PFSK-1 (cell line): ENCODE measurements around the gene GIPC2.

Experiments
- FOXP2 ChIP-seq: optimal IDR thresholded peaks from 2 replicates; pipeline ENCODE3; 2011; ENCODE audit warnings: borderline replicate concordance, control low read depth, inconsistent platforms; ENCODE audit not compliant: insufficient read depth; ENCODE audit errors: extremely low read length, extremely low read depth
- POLR2AphosphoS5 ChIP-seq: IDR thresholded peaks from 2 replicates; pipeline ENCODE4 v1.6.1; 2012; ENCODE audit warnings: low read depth, mild to moderate bottlenecking, control low read depth, low read length, moderate library complexity
- REST ChIP-seq, 2 experiments: IDR thresholded peaks; 2 replicates each; pipeline versions ENCODE4 v1.6.1 to v1.8.0; 2011 to 2012; ENCODE audit warnings: low read depth in 2 of 2, low read length in 2 of 2, control low read depth in 1 of 2, inconsistent platforms in 1 of 2, mild to moderate bottlenecking in 1 of 2, moderate library complexity in 1 of 2; ENCODE audit not compliant: insufficient read depth in 1 of 2
- SIN3A ChIP-seq: IDR thresholded peaks from 2 replicates; pipeline ENCODE4 v1.6.1; 2012; ENCODE audit warnings: mild to moderate bottlenecking, low read length, moderate library complexity, borderline replicate concordance; ENCODE audit not compliant: insufficient read depth
- TAF1 ChIP-seq: IDR thresholded peaks from 2 replicates; pipeline ENCODE4 v1.6.1; 2012; ENCODE audit warnings: low read length, control low read depth, borderline replicate concordance; ENCODE audit not compliant: insufficient read depth

Gene GIPC2

GRCh38 chr1:78170859-78171258 is 125.1 kb downstream of the GIPC2 start:
- no peak for TF ChIP-seq FOXP2
- no peak for TF ChIP-seq POLR2AphosphoS5
- TF ChIP-seq SIN3A, result no peak
- TF ChIP-seq TAF1, result no peak
- TF ChIP-seq REST (IDR thresholded peaks at IDR 0.05; ENCODE audit: insufficient read depth in 1 of 2, low read depth in 2 of 2, low read length in 2 of 2), result no peak

GRCh38 chr1:78171736-78172590 is 126.2 kb downstream of the GIPC2 start:
- TF ChIP-seq FOXP2 (no peak), SIN3A (no peak), REST (IDR thresholded peaks at IDR 0.05; ENCODE audit: insufficient read depth in 1 of 2, low read depth in 2 of 2, low read length in 2 of 2) (no peak), POLR2AphosphoS5 (no peak), TAF1 (no peak)

- TF ChIP-seq FOXP2, result no peak
- no peak for TF ChIP-seq POLR2AphosphoS5
- no peak for TF ChIP-seq TAF1
- TF ChIP-seq REST (IDR thresholded peaks at IDR 0.05; ENCODE audit: insufficient read depth in 1 of 2, low read depth in 2 of 2, low read length in 2 of 2), result no peak
- TF ChIP-seq SIN3A, result no peak
Observed at GRCh38 chr1:78176448-78176847, 130.7 kb downstream of the GIPC2 start.

GRCh38 chr1:78177708-78178270 is 132.0 kb downstream of the GIPC2 start:
- TF ChIP-seq POLR2AphosphoS5 (no peak), TAF1 (no peak), REST (IDR thresholded peaks at IDR 0.05; ENCODE audit: insufficient read depth in 1 of 2, low read depth in 2 of 2, low read length in 2 of 2) (no peak), SIN3A (no peak), FOXP2 (no peak)

GRCh38 chr1:78178816-78179215 is 133.1 kb downstream of the GIPC2 start:
- TF ChIP-seq POLR2AphosphoS5, result no peak
- TF ChIP-seq SIN3A, result no peak
- no peak for TF ChIP-seq FOXP2
- TF ChIP-seq TAF1, result no peak
- no peak for TF ChIP-seq REST (IDR thresholded peaks at IDR 0.05; ENCODE audit: insufficient read depth in 1 of 2, low read depth in 2 of 2, low read length in 2 of 2)
